H1 (cell line): Measurements from ENCODE around the gene FAM174B. TPM values are rescaled to one million over a fixed set of nuclear protein-coding genes. Genes with fewer than 3 reads are reported as not detected.
A peak's percentile ranks its signal among the peaks of the same experiment; 100 is the strongest.

ENCODE experiments used
- CTCF ChIA-PET: fragments of 300-600 bp; sonication (Branson Sonifier 250); formaldehyde crosslinking; loops from one replicate; lab custom pipeline; 2021; ENCODE audit not compliant: partially characterized antibody; lab: Charles Lee
- POLR2A ChIA-PET: fragments of 300-600 bp; sonication (Branson Sonifier 250); formaldehyde crosslinking; loops from one replicate; lab custom pipeline; 2021; ENCODE audit warnings: inconsistent platforms; ENCODE audit not compliant: partially characterized antibody; lab: Charles Lee
- DNase-seq, 2 experiments: peaks; one replicate each; pipeline versions ENCODE4 v3.0.0 to v3.0.0-alpha.2; 2010 to 2022; ENCODE audit warnings: low spot score in 2 of 2, low read depth in 1 of 2, mixed read lengths in 1 of 2
- FAIRE-seq: peaks from 2 replicates; lab custom pipeline; 2011; peaks lifted over from hg19 to GRCh38; lab: Jason Lieb, UNC
- H2AFZ ChIP-seq: 2 replicates; pipeline ENCODE4 v1.8.1; 2012; ENCODE audit warnings: low read length, inconsistent platforms
- H2AK5ac ChIP-seq: 2 replicates; pipeline ENCODE4 v1.6.1; 2013; ENCODE audit warnings: low read depth, low read length
- H2BK120ac ChIP-seq: replicated peaks from 2 replicates; pipeline ENCODE3; 2013; ENCODE audit warnings: low read depth, low read length, inconsistent platforms
- H2BK12ac ChIP-seq: 2 replicates; pipeline ENCODE4 v1.6.1; 2013; ENCODE audit warnings: low read depth, low read length
- H2BK15ac ChIP-seq: 2 replicates; pipeline ENCODE4 v1.6.1; 2013; ENCODE audit warnings: low read length
- H2BK20ac ChIP-seq: 2 replicates; pipeline ENCODE4 v1.6.1; 2013; ENCODE audit warnings: low read length
- H2BK5ac ChIP-seq: 2 replicates; pipeline ENCODE4 v1.6.1; 2013; ENCODE audit warnings: low read depth, low read length
- H3K14ac ChIP-seq: 2 replicates; pipeline ENCODE4 v1.6.1; 2013; ENCODE audit warnings: inconsistent platforms; ENCODE audit not compliant: insufficient read length
- H3K18ac ChIP-seq: 2 replicates; pipeline ENCODE4 v1.6.1; 2013; ENCODE audit warnings: low read length; ENCODE audit errors: extremely low read depth
- H3K23ac ChIP-seq: 2 replicates; pipeline ENCODE4 v1.6.1; 2013; ENCODE audit warnings: inconsistent platforms; ENCODE audit not compliant: insufficient read length
- H3K23me2 ChIP-seq: 2 replicates; pipeline ENCODE4 v1.6.1; 2013; ENCODE audit warnings: low read depth, low read length
- H3K27ac ChIP-seq: 2 replicates; pipeline ENCODE4 v1.6.1; 2011; ENCODE audit warnings: low read depth, low read length, inconsistent platforms
- H3K27me3 ChIP-seq, 4 experiments: replicated peaks in 1 of 4; 1 replicate in 1 of 4; 2 replicates in 3 of 4; pipeline versions ENCODE4 v1.6.1 to v1.8.1; 2011 to 2013; ENCODE audit warnings: low read length in 3 of 4, mild to moderate bottlenecking in 3 of 4, inconsistent platforms in 2 of 4, mixed read lengths in 2 of 4, moderate library complexity in 1 of 4; ENCODE audit not compliant: control insufficient read depth in 3 of 4, insufficient read depth in 3 of 4; ENCODE audit errors: extremely low read depth in 1 of 4
- H3K36me3 ChIP-seq, 4 experiments: 2 replicates each; pipeline versions ENCODE4 v1.6.1 to v1.8.1; 2011 to 2013; ENCODE audit warnings: mild to moderate bottlenecking in 4 of 4, low read length in 3 of 4, moderate library complexity in 2 of 4, control low read depth in 1 of 4, inconsistent platforms in 1 of 4; ENCODE audit not compliant: insufficient read depth in 4 of 4, control insufficient read depth in 2 of 4
- H3K4ac ChIP-seq: replicated peaks from 2 replicates; pipeline ENCODE3; 2013; ENCODE audit warnings: low read length, low read depth, mixed read lengths, inconsistent platforms; ENCODE audit not compliant: insufficient read length
- H3K4me1 ChIP-seq, 4 experiments: replicated peaks in 1 of 4; 1 replicate in 1 of 4; 2 replicates in 3 of 4; pipeline versions ENCODE4 v1.6.1 to v1.8.1; 2011 to 2013; ENCODE audit warnings: low read length in 3 of 4, inconsistent platforms in 2 of 4, mixed read lengths in 1 of 4; ENCODE audit not compliant: insufficient read depth in 4 of 4, control insufficient read depth in 3 of 4
- H3K4me2 ChIP-seq, 2 experiments: 2 replicates each; pipeline versions ENCODE4 v1.6.1 to v1.8.1; 2011 to 2013; ENCODE audit warnings: low read depth in 2 of 2, low read length in 2 of 2, control low read depth in 1 of 2, inconsistent platforms in 1 of 2, mild to moderate bottlenecking in 1 of 2; ENCODE audit not compliant: insufficient read depth in 1 of 2
- H3K4me3 ChIP-seq, 4 experiments: fragments of 200-600, 300-600 bp in 1 of 4; sonication (generic), shearing (Covaris generic), sonication (Bioruptor Twin) in 1 of 4; 2 replicates each; pipeline versions ENCODE4 v1.5.1 to v1.8.1; 2011 to 2016; ENCODE audit warnings: low read length in 4 of 4, low read depth in 3 of 4, control low read depth in 2 of 4, inconsistent platforms in 2 of 4, mild to moderate bottlenecking in 2 of 4, mixed read lengths in 1 of 4, moderate library complexity in 1 of 4; ENCODE audit not compliant: insufficient read depth in 2 of 4; ENCODE audit errors: extremely low read depth in 1 of 4
- H3K56ac ChIP-seq: replicated peaks from 2 replicates; pipeline ENCODE3; 2013; ENCODE audit warnings: low read depth, mild to moderate bottlenecking, mixed read lengths, low read length, inconsistent platforms; ENCODE audit not compliant: insufficient read length
- H3K79me1 ChIP-seq: 2 replicates; pipeline ENCODE4 v1.6.1; 2013; ENCODE audit warnings: low read depth, low read length, control low read depth
- H3K79me2 ChIP-seq, 2 experiments: 2 replicates each; pipeline versions ENCODE4 v1.6.1 to v1.8.1; 2012 to 2013; ENCODE audit warnings: low read length in 2 of 2, mild to moderate bottlenecking in 2 of 2, inconsistent platforms in 1 of 2; ENCODE audit not compliant: insufficient read depth in 2 of 2, control insufficient read depth in 1 of 2
- H3K9ac ChIP-seq, 4 experiments: replicated peaks in 1 of 4; 1 replicate in 1 of 4; 2 replicates in 3 of 4; pipeline versions ENCODE4 v1.6.1 to v1.8.1; 2011 to 2013; ENCODE audit warnings: low read depth in 3 of 4, low read length in 3 of 4, control low read depth in 2 of 4, mild to moderate bottlenecking in 2 of 4, moderate library complexity in 2 of 4, inconsistent platforms in 1 of 4; ENCODE audit errors: extremely low read depth in 1 of 4
- H3K9me3 ChIP-seq, 2 experiments: 2 replicates each; pipeline versions ENCODE4 v1.6.1 to v1.8.1; 2012 to 2013; ENCODE audit warnings: mild to moderate bottlenecking in 2 of 2, moderate library complexity in 2 of 2, control low read depth in 1 of 2, inconsistent platforms in 1 of 2, low read depth in 1 of 2, low read length in 1 of 2, mixed read lengths in 1 of 2; ENCODE audit not compliant: insufficient read depth in 2 of 2
- H4K20me1 ChIP-seq, 2 experiments: replicated peaks in 1 of 2; 2 replicates each; pipeline versions ENCODE3 to v1.8.1; 2011 to 2013; ENCODE audit warnings: inconsistent platforms in 2 of 2, low read length in 2 of 2, mild to moderate bottlenecking in 1 of 2; ENCODE audit not compliant: insufficient read depth in 2 of 2, control insufficient read depth in 1 of 2
- H4K5ac ChIP-seq: 2 replicates; pipeline ENCODE4 v1.6.1; 2013; ENCODE audit warnings: low read length, low read depth, mixed read lengths, inconsistent platforms; ENCODE audit not compliant: insufficient read length
- H4K8ac ChIP-seq: 2 replicates; pipeline ENCODE4 v1.8.0; 2013; ENCODE audit warnings: mild to moderate bottlenecking, moderate library complexity, low read length, inconsistent platforms; ENCODE audit not compliant: insufficient read depth; ENCODE audit errors: extremely low read depth
- H4K91ac ChIP-seq: replicated peaks from 2 replicates; pipeline ENCODE3; 2013; ENCODE audit warnings: low read length, mixed read lengths, inconsistent platforms; ENCODE audit not compliant: insufficient read length
- CTCF ChIP-seq, 3 experiments: IDR thresholded peaks; 1 replicate in 2 of 3; 2 replicates in 1 of 3; pipeline versions ENCODE4 v1.5.1 to v1.6.1; 2011; ENCODE audit warnings: low read length in 3 of 3, mild to moderate bottlenecking in 3 of 3, inconsistent platforms in 2 of 3, low read depth in 1 of 3, moderate library complexity in 1 of 3; ENCODE audit not compliant: insufficient read depth in 1 of 3; ENCODE audit errors: control extremely low read depth in 1 of 3
- JUN ChIP-seq: IDR thresholded peaks from 2 replicates; pipeline ENCODE4 v1.6.1; 2011; ENCODE audit warnings: low read depth, mild to moderate bottlenecking, improper control_type of control experiment, low read length
- MAFK ChIP-seq: IDR thresholded peaks from 2 replicates; pipeline ENCODE4 v1.6.1; 2012; ENCODE audit warnings: low read depth, mild to moderate bottlenecking, improper control_type of control experiment, low read length
- PHF8 ChIP-seq: fragments of 200-600 bp; sonication (generic); conservative IDR thresholded peaks from 2 replicates; pipeline ENCODE4 v1.7.1; 2012; ENCODE audit warnings: low read depth, mild to moderate bottlenecking, inconsistent platforms, low read length, moderate library complexity
- RBBP5 ChIP-seq: IDR thresholded peaks from 2 replicates; pipeline ENCODE4 v1.7.1; 2012; ENCODE audit warnings: low read depth, mild to moderate bottlenecking, inconsistent platforms, low read length, moderate library complexity, borderline replicate concordance
- SIRT6 ChIP-seq: IDR thresholded peaks from one replicate; pipeline ENCODE4 v1.7.1; 2012; ENCODE audit warnings: low read length, inconsistent platforms
- WGBS, 2 experiments: shearing (Covaris generic) in 1 of 2; methylation state at CpG; one replicate each; pipeline versions ENCODE4 v1.1.6 to v1.1.7; 2013 to 2015; ENCODE audit warnings: low lambda C conversion rate in 2 of 2, mixed read lengths in 2 of 2, inconsistent platforms in 1 of 2, low coverage in 1 of 2, missing lambda C conversion rate in 1 of 2; ENCODE audit not compliant: insufficient replicate concordance in 2 of 2, insufficient coverage in 1 of 2, insufficient read length in 1 of 2; ENCODE audit errors: extremely low coverage in 1 of 2, missing lambda C conversion rate in 1 of 2; 5-methylcytosine and 5-hydroxymethylcytosine counted together
- polyA plus RNA-seq, 7 experiments: library from polyadenylated mRNA; depleted of rRNA in 3 of 7; stranded (reverse) in 5 of 7; unstranded in 2 of 7; fragments of >200 nt in 5 of 7; fragments of 200-250 nt in 2 of 7; gene quantifications; 1 replicate in 5 of 7; 2 replicates in 1 of 7; 4 replicates in 1 of 7; pipeline versions ENCODE4 v1.2.1 to v1.2.3, GENCODE V29; 2011 to 2013; ENCODE audit warnings: missing spikeins in 2 of 7, mixed read lengths in 2 of 7
- total RNA-seq: library from RNA; stranded (reverse); fragmentation: NEBNext Ultra II Directional; extraction: Animal tissue kit (Norgen Biotek cat#: 25700); gene quantifications from 2 replicates; pipeline ENCODE4 v1.2.1, GENCODE V29; 2021
- TF ChIP-seq, protein P1 (sequence below): IDR thresholded peaks from 2 replicates; pipeline ENCODE4 v1.6.1; 2012; ENCODE audit warnings: inconsistent platforms

Gene FAM174B
- total and polyA plus RNA-seq, 2 of the 8 experiments (the other 6 are each of a cell fraction or from before 2014, with no cell fraction given) = 9.3 to 35.2 TPM

DNA sequence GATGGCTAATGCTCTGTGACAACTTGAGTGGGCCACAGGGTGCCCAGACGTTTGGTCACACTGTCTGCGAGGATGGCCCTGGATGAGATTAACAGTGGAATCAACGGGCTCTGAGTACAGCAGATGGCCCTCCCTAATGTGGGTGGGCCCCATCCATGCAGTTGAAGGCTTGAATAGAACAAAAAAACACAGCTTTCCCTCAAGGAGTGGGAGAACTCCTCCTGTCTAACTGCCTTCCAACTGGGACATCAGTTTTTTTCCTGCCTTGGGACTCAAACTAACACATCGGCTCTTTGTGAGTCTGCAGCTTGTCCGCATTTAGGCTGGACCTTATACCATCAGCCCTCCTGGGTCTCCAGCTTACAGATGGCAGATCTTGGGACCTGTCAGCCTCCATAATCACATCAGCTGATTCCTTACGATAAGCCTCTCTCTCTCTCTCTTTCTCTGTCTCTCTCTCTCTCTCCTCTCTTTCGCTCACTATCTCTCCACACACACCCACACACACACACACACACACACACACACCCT, 20.8 kb downstream of the FAM174B start:
- H3K56ac ChIP-seq = no peak overlapping the region
- H3K14ac ChIP-seq = no peak overlapping the region
- no peak overlapping the region for H3K4me3 ChIP-seq
- 0 out of 2 replicates have a peak, but pooled peaks cover 2% of the 10 kb centered on the region for H3K23me2 ChIP-seq
- peaks cover 0 to 2% of the 10 kb centered on the region in 2 experiments; a peak in 1 of 4 replicates for H3K9me3 ChIP-seq
- no peak overlapping the region for H2AFZ ChIP-seq
- ChIA-PET CTCF (interaction anchor here (0.6 to 1.7 kb wide), 9 partner anchors 10 to 543 kb away, joined by 3 to 7 read pairs (median 4); partner anchors contain the start of gene FAM174B), POLR2A (interaction anchor here (0.6 kb wide), 1 partner anchor 26 kb away, joined by 3 read pairs; no protein-coding TSS in a partner anchor)
- no peak overlapping the region for H2BK5ac ChIP-seq
- H3K23ac ChIP-seq = no peak overlapping the region
- peaks cover 0 to 9% (median 6%) of the 10 kb centered on the region in 4 experiments; a peak in 4 of 7 replicates for H3K4me1 ChIP-seq
- FAIRE-seq (no peak), DNase-seq (peak in 1 of 2 experiments; percentile 29)
- no peak overlapping the region for H3K4me2 ChIP-seq
- peaks cover 0 to 4% (median 0%) of the 10 kb centered on the region in 4 experiments; a peak in 1 of 8 replicates for H3K36me3 ChIP-seq
- no peak overlapping the region for H4K8ac ChIP-seq
- peaks cover 10% of the 10 kb centered on the region for H3K79me1 ChIP-seq
- 89% methylated on average over 7 of the region's 7 CpGs; no CpG with 5 or more reads in 1 of the 2 experiments for WGBS, 2 experiments
- H4K91ac ChIP-seq = peak overlapping the region; percentile 44
- no peak overlapping the region for H3K18ac ChIP-seq
- no peak overlapping the region for H2BK20ac ChIP-seq
- no peaks in the 10 kb centered on the region for H4K20me1 ChIP-seq
- H2BK120ac ChIP-seq = no peak overlapping the region
- H2BK15ac ChIP-seq = 0 out of 2 replicates have a peak overlapping the region, but pooled peaks have one; percentile 72
- H3K27me3 ChIP-seq = no peaks in the 10 kb centered on the region
- no peak overlapping the region for H3K4ac ChIP-seq
- H4K5ac ChIP-seq = no peak overlapping the region
- peaks cover 0 to 19% of the 10 kb centered on the region in 2 experiments; a peak in 1 of 4 replicates for H3K79me2 ChIP-seq
- H2AK5ac ChIP-seq = peak overlapping the region; percentile 53
- H2BK12ac ChIP-seq = 0 out of 2 replicates have a peak overlapping the region, but pooled peaks have one; percentile 39
- H3K9ac ChIP-seq = no peak overlapping the region; a peak in 1 of 7 replicates
- H3K27ac ChIP-seq = no peak overlapping the region
- TF ChIP-seq RBBP5 = no peak
- TF ChIP-seq JUN = no peak
- TF ChIP-seq, protein P1, sequence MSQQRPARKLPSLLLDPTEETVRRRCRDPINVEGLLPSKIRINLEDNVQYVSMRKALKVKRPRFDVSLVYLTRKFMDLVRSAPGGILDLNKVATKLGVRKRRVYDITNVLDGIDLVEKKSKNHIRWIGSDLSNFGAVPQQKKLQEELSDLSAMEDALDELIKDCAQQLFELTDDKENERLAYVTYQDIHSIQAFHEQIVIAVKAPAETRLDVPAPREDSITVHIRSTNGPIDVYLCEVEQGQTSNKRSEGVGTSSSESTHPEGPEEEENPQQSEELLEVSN = no peak
- TF ChIP-seq CTCF (IDR thresholded peaks at IDR 0.05; ENCODE audit: control extremely low read depth in 1 of 3, insufficient read depth in 1 of 3, low read depth in 1 of 3, low read length in 3 of 3) = no peak
- TF ChIP-seq PHF8 = no peak
- no peak for TF ChIP-seq MAFK
- TF ChIP-seq SIRT6 = no peak
